GM12872 (cell line): ENCODE measurements around the gene SLC39A8.

Source experiments
- CTCF ChIP-seq: IDR thresholded peaks from 3 replicates; pipeline ENCODE4 v1.5.1; 2011; ENCODE audit warnings: low read depth, mild to moderate bottlenecking, low read length, moderate library complexity; ENCODE audit not compliant: insufficient read depth

SLC39A8 gene

GRCh38 chr4:102311407-102311806 is 33.9 kb downstream of the SLC39A8 start:
- TF ChIP-seq CTCF = no peak

GRCh38 chr4:102308032-102308799 is 37.1 kb downstream of the SLC39A8 start:
- TF ChIP-seq CTCF = no peak

- no peak for TF ChIP-seq CTCF
These were observed 39.6 kb downstream of the SLC39A8 start for GRCh38 chr4:102305666-102306065.

- no peak for TF ChIP-seq CTCF
These were observed 42.5 kb downstream of the SLC39A8 start for GRCh38 chr4:102302762-102303161.

- no peak for TF ChIP-seq CTCF
These were observed 44.1 kb downstream of the SLC39A8 start for GRCh38 chr4:102301167-102301566.

GRCh38 chr4:102299354-102300107 is 45.8 kb downstream of the SLC39A8 start:
- TF ChIP-seq CTCF = peak; percentile 84

- no peak for TF ChIP-seq CTCF
These were observed 46.6 kb downstream of the SLC39A8 start for GRCh38 chr4:102298716-102299115.
